K562 (cell line): ENCODE measurements around the gene FARSB. TPM values are rescaled to one million over a fixed set of nuclear protein-coding genes. Genes with fewer than 3 reads are reported as not detected.

ENCODE experiments used
- ATAC-seq: fragments of 200-7000 bp; cut with Tn5 transposase; 3 replicates; pipeline ENCODE4 v1.9.1; 2020; ENCODE audit warnings: moderate library complexity
- BruUV-seq: library from RNA; stranded (reverse); fragments of 400-500 nt; replicated peaks from 2 replicates; lab custom pipeline; 2021; lab: Mats Ljungman, UMichigan
- CTCF ChIA-PET: fragments of 300-600 bp; formaldehyde crosslinking; extraction: SDS; loops from one replicate; lab custom pipeline; 2021; ENCODE audit warnings: low intra/inter-chr PET ratio; lab: Yijun Ruan, JAX
- POLR2A ChIA-PET: fragments of 300-600, 350-650 bp; sonication (Branson Sonifier 250); formaldehyde crosslinking; extraction: SDS; loops from one replicate; lab custom pipeline; 2021; ENCODE audit warnings: antibody characterized with exemption, inconsistent platforms; lab: Yijun Ruan, JAX
- DNase-seq, 4 experiments: peaks; one replicate each; pipeline versions ENCODE4 v3.0.0 to v3.0.0-alpha.2; 2011 to 2018; ENCODE audit warnings: low spot score in 3 of 4, mixed read lengths in 3 of 4; ENCODE audit errors: extremely low read depth in 1 of 4
- FAIRE-seq: peaks from 2 replicates; lab custom pipeline; 2011; peaks lifted over from hg19 to GRCh38; lab: Jason Lieb, UNC
- H2AFZ ChIP-seq: 2 replicates; pipeline ENCODE4 v1.6.0; 2011; ENCODE audit warnings: low read depth, low read length, control low read depth, inconsistent platforms
- H3K27ac ChIP-seq: fragments of 200-600 bp; 3 replicates; pipeline ENCODE4 v1.8.0; 2011; ENCODE audit warnings: low read depth, mild to moderate bottlenecking, control low read depth, inconsistent platforms, low read length, moderate library complexity, mixed read lengths; ENCODE audit errors: extremely low read depth
- H3K27me3 ChIP-seq, 2 experiments: fragments of 300-600 bp in 1 of 2; 2 replicates in 1 of 2; 3 replicates in 1 of 2; pipeline versions ENCODE4 v1.6.0 to v1.8.0; 2011; ENCODE audit warnings: inconsistent platforms in 2 of 2, low read length in 2 of 2, mild to moderate bottlenecking in 1 of 2, mixed read lengths in 1 of 2, moderate library complexity in 1 of 2; ENCODE audit not compliant: control insufficient read depth in 2 of 2, insufficient read depth in 2 of 2
- H3K36me3 ChIP-seq: fragments of 300-600 bp; 3 replicates; pipeline ENCODE4 v1.8.0; 2011; ENCODE audit warnings: mild to moderate bottlenecking, low read length, inconsistent platforms; ENCODE audit not compliant: control insufficient read depth, insufficient read depth
- H3K4me1 ChIP-seq, 2 experiments: fragments of 200-600 bp in 1 of 2; replicated peaks in 1 of 2; 2 replicates in 1 of 2; 3 replicates in 1 of 2; pipeline versions ENCODE4 v1.5.1 to v1.8.0; 2011; ENCODE audit warnings: inconsistent platforms in 2 of 2, low read length in 2 of 2, mild to moderate bottlenecking in 1 of 2, mixed read lengths in 1 of 2, moderate library complexity in 1 of 2; ENCODE audit not compliant: control insufficient read depth in 2 of 2, insufficient read depth in 2 of 2
- H3K4me2 ChIP-seq: 2 replicates; pipeline ENCODE4 v1.6.1; 2011; ENCODE audit warnings: low read length, control low read depth, inconsistent platforms, mixed read lengths; ENCODE audit not compliant: insufficient read depth
- H3K4me3 ChIP-seq: fragments of 200-600 bp; sonication (generic), shearing (Covaris generic); 2 replicates; pipeline ENCODE4 v1.5.1; 2016; ENCODE audit warnings: control low read depth, inconsistent platforms
- H3K79me2 ChIP-seq: fragments of 200-600 bp; 3 replicates; pipeline ENCODE4 v1.8.0; 2011; ENCODE audit warnings: low read length, inconsistent platforms; ENCODE audit not compliant: control insufficient read depth, insufficient read depth
- H3K9ac ChIP-seq, 2 experiments: 2 replicates each; pipeline versions ENCODE4 v1.6.0 to v1.6.1; 2011; ENCODE audit warnings: low read depth in 2 of 2, low read length in 2 of 2, control low read depth in 1 of 2, inconsistent platforms in 1 of 2, mild to moderate bottlenecking in 1 of 2, mixed read lengths in 1 of 2; ENCODE audit not compliant: insufficient read depth in 1 of 2
- H3K9me1 ChIP-seq: one replicate; pipeline ENCODE4 v1.6.0; 2011; ENCODE audit warnings: inconsistent platforms, mild to moderate bottlenecking, low read length, moderate library complexity; ENCODE audit not compliant: control insufficient read depth, insufficient read depth
- H3K9me3 ChIP-seq: replicated peaks from 2 replicates; pipeline ENCODE4 v1.5.1; 2011; ENCODE audit warnings: low read depth, low read length, inconsistent platforms; ENCODE audit not compliant: control insufficient read depth, insufficient read depth
- H4K20me1 ChIP-seq: replicated peaks from 2 replicates; pipeline ENCODE4 v1.6.1; 2011; ENCODE audit warnings: low read length, inconsistent platforms, mixed read lengths; ENCODE audit not compliant: control insufficient read depth, insufficient read depth
- COPS2 ChIP-seq: fragments of 450-650 bp; conservative IDR thresholded peaks from 2 replicates; pipeline ENCODE4 v1.6.1; 2016; ENCODE audit warnings: mild to moderate bottlenecking, moderate library complexity
- CSDE1 ChIP-seq, 2 experiments: fragments of 450-650 bp; IDR thresholded peaks; 2 replicates each; pipeline ENCODE4 v1.6.1; 2016; ENCODE audit warnings: mild to moderate bottlenecking in 1 of 2
- HNRNPK ChIP-seq: fragments of 200-400 bp; formaldehyde crosslinking; IDR thresholded peaks from one replicate; pipeline ENCODE4 v1.6.1; 2018; ENCODE audit warnings: mild to moderate bottlenecking, low read depth, low read length; ENCODE audit not compliant: poor library complexity, severe bottlenecking
- KAT7 ChIP-seq: sonication (generic); formaldehyde crosslinking; IDR thresholded peaks from 2 replicates; pipeline ENCODE4 v1.8.0; 2022; ENCODE audit warnings: missing genetic modification reagents, mild to moderate bottlenecking, borderline replicate concordance
- L3MBTL2 ChIP-seq: fragments of 450-650 bp; IDR thresholded peaks from 2 replicates; pipeline ENCODE4 v1.6.1; 2016; ENCODE audit warnings: mild to moderate bottlenecking, moderate library complexity
- MAFF ChIP-seq: IDR thresholded peaks from 2 replicates; pipeline ENCODE4 v1.6.1; 2012; ENCODE audit warnings: low read length, improper control_type of control experiment
- NFRKB ChIP-seq: fragments of 450-650 bp; IDR thresholded peaks from 2 replicates; pipeline ENCODE4 v1.6.1; 2016; ENCODE audit warnings: low read depth
- SREBF1 ChIP-seq: fragments of 150-350 bp; IDR thresholded peaks from 2 replicates; pipeline ENCODE4 v1.6.1; 2014; ENCODE audit warnings: antibody characterized with exemption, low read depth, low read length, borderline replicate concordance
- SRSF3 ChIP-seq: fragments of 200-400 bp; formaldehyde crosslinking; IDR thresholded peaks from 2 replicates; pipeline ENCODE4 v1.6.1; 2016; ENCODE audit warnings: mild to moderate bottlenecking, low read length, moderate library complexity; ENCODE audit not compliant: insufficient read depth
- TBP ChIP-seq: optimal IDR thresholded peaks from 2 replicates; pipeline ENCODE3; 2011; ENCODE audit warnings: low read depth, low read length, improper control_type of control experiment
- TCF3 ChIP-seq: sonication (generic); formaldehyde crosslinking; IDR thresholded peaks from 2 replicates; pipeline ENCODE4 v1.4.0; 2020; ENCODE audit warnings: mild to moderate bottlenecking, missing genetic modification reagents
- TEAD1 ChIP-seq, 2 experiments: fragments of 450-650 bp in 1 of 2; sonication (generic) in 1 of 2; formaldehyde crosslinking; IDR thresholded peaks; 2 replicates each; pipeline versions ENCODE4 v1.4.0 to v1.8.0; 2020 to 2022; ENCODE audit warnings: mild to moderate bottlenecking in 2 of 2, missing genetic modification reagents in 1 of 2
- ZNF12 ChIP-seq: sonication (generic); formaldehyde crosslinking; IDR thresholded peaks from 2 replicates; pipeline ENCODE4 v1.4.0; 2020; ENCODE audit warnings: mild to moderate bottlenecking, missing genetic modification reagents
- WGBS: fragments of 100-300 bp; shearing (Covaris generic); methylation state at CpG from one replicate; pipeline ENCODE4 v1.1.6; 2016; ENCODE audit warnings: low coverage, mixed read lengths; ENCODE audit not compliant: insufficient coverage; ENCODE audit errors: missing lambda C conversion rate; 5-methylcytosine and 5-hydroxymethylcytosine counted together
- in situ Hi-C: fragments of 300-500 bp; cut with MboI; formaldehyde crosslinking; loops from 4 replicates; pipeline ENCODE4 v1.15.0; 2018; ENCODE audit warnings: inconsistent platforms, mixed read lengths
- intact Hi-C: fragments of 100-400 bp; cut with micrococcal nuclease; formaldehyde crosslinking; loops from 2 replicates; pipeline ENCODE4 v1.14.2; 2022
- polyA plus RNA-seq, 8 experiments: library from polyadenylated mRNA; depleted of rRNA in 4 of 8; stranded (reverse) in 5 of 8; unstranded in 3 of 8; fragments of >200 nt; fragmentation: Nextera tagmentation in 2 of 8; fragmentation: Illumina TruSeq in 1 of 8; extraction: Ambion mirVana in 2 of 8; extraction: Trizol in 1 of 8; gene quantifications; 2 replicates each; pipeline versions ENCODE4 v1.2.1 to v1.2.3, GENCODE V29; 2011 to 2014; ENCODE audit warnings: inconsistent platforms in 1 of 8, missing spikeins in 1 of 8
- total RNA-seq, 7 experiments: library from RNA; depleted of rRNA in 6 of 7; stranded (reverse); fragments of >200 nt in 6 of 7; fragmentation: Illumina TruSeq in 2 of 7; extraction: Trizol in 2 of 7; gene quantifications; 2 replicates each; pipeline versions ENCODE4 v1.2.1 to v1.2.3, GENCODE V29; 2011 to 2021; ENCODE audit warnings: low replicate concordance in 1 of 7
- TF ChIP-seq, protein P1 (sequence below): fragments of 450-650 bp; formaldehyde crosslinking; IDR thresholded peaks from 2 replicates; pipeline ENCODE4 v1.4.0; 2020; ENCODE audit warnings: mild to moderate bottlenecking, moderate library complexity
- TF ChIP-seq, protein P2 (sequence below): fragments of 450-650 bp; IDR thresholded peaks from 2 replicates; pipeline ENCODE4 v1.6.1; 2017; ENCODE audit warnings: antibody characterized with exemption

Gene FARSB
- total and polyA plus RNA-seq, 9 of the 15 experiments (the other 6 are each of a cell fraction or from before 2014, with no cell fraction given), result 26.6 to 171 (median 55.7) TPM

- TF ChIP-seq, protein P1, sequence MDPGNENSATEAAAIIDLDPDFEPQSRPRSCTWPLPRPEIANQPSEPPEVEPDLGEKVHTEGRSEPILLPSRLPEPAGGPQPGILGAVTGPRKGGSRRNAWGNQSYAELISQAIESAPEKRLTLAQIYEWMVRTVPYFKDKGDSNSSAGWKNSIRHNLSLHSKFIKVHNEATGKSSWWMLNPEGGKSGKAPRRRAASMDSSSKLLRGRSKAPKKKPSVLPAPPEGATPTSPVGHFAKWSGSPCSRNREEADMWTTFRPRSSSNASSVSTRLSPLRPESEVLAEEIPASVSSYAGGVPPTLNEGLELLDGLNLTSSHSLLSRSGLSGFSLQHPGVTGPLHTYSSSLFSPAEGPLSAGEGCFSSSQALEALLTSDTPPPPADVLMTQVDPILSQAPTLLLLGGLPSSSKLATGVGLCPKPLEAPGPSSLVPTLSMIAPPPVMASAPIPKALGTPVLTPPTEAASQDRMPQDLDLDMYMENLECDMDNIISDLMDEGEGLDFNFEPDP, result no peak
- TF ChIP-seq, protein P2, sequence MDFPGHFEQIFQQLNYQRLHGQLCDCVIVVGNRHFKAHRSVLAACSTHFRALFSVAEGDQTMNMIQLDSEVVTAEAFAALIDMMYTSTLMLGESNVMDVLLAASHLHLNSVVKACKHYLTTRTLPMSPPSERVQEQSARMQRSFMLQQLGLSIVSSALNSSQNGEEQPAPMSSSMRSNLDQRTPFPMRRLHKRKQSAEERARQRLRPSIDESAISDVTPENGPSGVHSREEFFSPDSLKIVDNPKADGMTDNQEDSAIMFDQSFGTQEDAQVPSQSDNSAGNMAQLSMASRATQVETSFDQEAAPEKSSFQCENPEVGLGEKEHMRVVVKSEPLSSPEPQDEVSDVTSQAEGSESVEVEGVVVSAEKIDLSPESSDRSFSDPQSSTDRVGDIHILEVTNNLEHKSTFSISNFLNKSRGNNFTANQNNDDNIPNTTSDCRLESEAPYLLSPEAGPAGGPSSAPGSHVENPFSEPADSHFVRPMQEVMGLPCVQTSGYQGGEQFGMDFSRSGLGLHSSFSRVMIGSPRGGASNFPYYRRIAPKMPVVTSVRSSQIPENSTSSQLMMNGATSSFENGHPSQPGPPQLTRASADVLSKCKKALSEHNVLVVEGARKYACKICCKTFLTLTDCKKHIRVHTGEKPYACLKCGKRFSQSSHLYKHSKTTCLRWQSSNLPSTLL, result no peak
- TF ChIP-seq L3MBTL2, result no peak
- TF ChIP-seq TBP, result no peak
- TF ChIP-seq KAT7, result no peak
- no peak for TF ChIP-seq NFRKB
Measured at GRCh38 chr2:222635295-222635694, 20.6 kb downstream of the FARSB start (continued).

- FAIRE-seq, result no peak
Measured at GRCh38 chr2:222627764-222628163, 28.1 kb downstream of the FARSB start.

More at GRCh38 chr2:222627764-222628163, 28.1 kb downstream of the FARSB start:
- TF ChIP-seq TCF3 (CRISPR knock-in tag) (no peak), SRSF3 (no peak), SREBF1 (no peak), CSDE1 (IDR thresholded peaks at IDR 0.05) (no peak), TEAD1 (CRISPR knock-in tag; IDR thresholded peaks at IDR 0.05) (no peak), MAFF (no peak), HNRNPK (no peak), COPS2 (no peak), ZNF12 (CRISPR knock-in tag) (no peak)
- H3K79me2 ChIP-seq, result no peaks in the 10 kb centered on the region
- H3K4me1 ChIP-seq, result no peaks in the 10 kb centered on the region
- no peaks in the 10 kb centered on the region for H3K27me3 ChIP-seq
- no peaks in the 10 kb centered on the region for H3K9me1 ChIP-seq
- H3K9ac ChIP-seq, result no peak overlapping the region
- H3K4me2 ChIP-seq, result no peak overlapping the region
- no peak for DNase-seq
- no peaks in the 10 kb centered on the region for H3K9me3 ChIP-seq
- BruUV-seq, result no TSS peak
- intact Hi-C loops (no loop called here), in situ Hi-C loops (no loop called here)
- no peak overlapping the region for H3K4me3 ChIP-seq
- ChIA-PET POLR2A (interaction anchor here (1.1 to 1.5 kb wide), 2 partner anchors 10 to 15 kb away, joined by 4 to 5 read pairs; no protein-coding TSS in a partner anchor), CTCF (no interaction called here)
- no peak for ATAC-seq
- H3K36me3 ChIP-seq, result peaks cover 94% of the 10 kb centered on the region
- WGBS, result 83% methylated on average over 5 of the region's 5 CpGs
- no peaks in the 10 kb centered on the region for H4K20me1 ChIP-seq
- no peak overlapping the region for H3K27ac ChIP-seq
- H2AFZ ChIP-seq, result no peak overlapping the region
